Adrenal gland (tissue), 12 donors: ENCODE measurements around the gene PTBP2. TPM values are rescaled to one million over a fixed set of nuclear protein-coding genes. Genes with fewer than 3 reads are reported as not detected.

ENCODE experiments used
- DNase-seq, 7 donors: peaks; one replicate each; pipeline ENCODE4 v3.0.0-alpha.2; 2019 to 2020
- H3K27ac ChIP-seq, 5 donors: fragments of 200-600 bp; sonication (generic) in 4 of 5; 1 replicate in 3 of 5; 2 replicates in 2 of 5; pipeline versions ENCODE4 v1.5.1 to v1.8.0; 2016 to 2020; ENCODE audit warnings: mild to moderate bottlenecking in 1 of 5
- H3K27me3 ChIP-seq: fragments of 200-600 bp; 2 replicates; pipeline ENCODE4 v1.8.0; 2021
- H3K36me3 ChIP-seq, 2 donors: fragments of 200-600 bp; replicated peaks in 1 of 2; 1 replicate in 1 of 2; 2 replicates in 1 of 2; pipeline versions ENCODE4 v1.5.1 to v1.8.0; 2018 to 2022
- H3K4me1 ChIP-seq, 2 donors: fragments of 200-600 bp; replicated peaks in 1 of 2; 1 replicate in 1 of 2; 2 replicates in 1 of 2; pipeline versions ENCODE4 v1.5.1 to v1.8.0; 2018 to 2021
- H3K4me3 ChIP-seq, 4 donors: fragments of 200-600 bp; sonication (generic) in 3 of 4; one replicate each; pipeline ENCODE4 v1.5.1; 2016 to 2018
- H3K9me3 ChIP-seq, 3 donors: fragments of 200-600 bp; sonication (generic) in 1 of 3; replicated peaks in 1 of 3; 1 replicate in 2 of 3; 2 replicates in 1 of 3; pipeline versions ENCODE4 v1.5.1 to v1.8.0; 2016 to 2021
- CTCF ChIP-seq, 6 experiments: fragments of 450-650 bp in 4 of 6; fragments of 200-600 bp in 2 of 6; sonication (generic) in 1 of 6; IDR thresholded peaks; 1 replicate in 5 of 6; 2 replicates in 1 of 6; pipeline versions ENCODE4 v1.5.1 to v1.8.0; 2016 to 2021; ENCODE audit warnings: antibody characterized with exemption in 6 of 6, mild to moderate bottlenecking in 2 of 6, moderate library complexity in 1 of 6
- POLR2A ChIP-seq, 2 donors: fragments of 450-650 bp; IDR thresholded peaks; one replicate each; pipeline ENCODE4 v1.6.1; 2017; ENCODE audit warnings: antibody characterized with exemption in 2 of 2, mild to moderate bottlenecking in 2 of 2, moderate library complexity in 1 of 2
- WGBS, 4 donors: extraction: QIAGEN DNeasy Blood & Tissue Kit in 2 of 4; methylation state at CpG; one replicate each; pipeline versions ENCODE4 v1.1.5 to v1.1.7; 2013 to 2017; 5-methylcytosine and 5-hydroxymethylcytosine counted together
- intact Hi-C, 2 donors: fragments of 100-400 bp; cut with DNase I; formaldehyde crosslinking; loops; one replicate each; pipeline versions ENCODE4 v1.14.1 to v1.15.0; 2022 to 2023
- polyA plus RNA-seq, 3 donors: library from polyadenylated mRNA; stranded (reverse); fragments of 200-250 nt in 2 of 3; fragments of 350-450 nt in 1 of 3; fragmentation: Illumina TruSeq in 1 of 3; extraction: RNeasy Lipid Tissue Mini Kit (QIAGEN cat#74804) in 1 of 3; gene quantifications; one replicate each; pipeline ENCODE4 v1.2.3, GENCODE V29; 2013 to 2014
- total RNA-seq, 9 donors: library from RNA; depleted of rRNA in 4 of 9; stranded (reverse); fragments of >200 nt in 4 of 9; fragments of 120-200 nt in 1 of 9; fragmentation: NEBNext Ultra II Directional in 1 of 9; extraction: Animal tissue kit (Norgen Biotek cat#: 25700) in 1 of 9; gene quantifications; one replicate each; pipeline versions ENCODE4 v1.1.0 to v1.2.4, GENCODE V29; 2013 to 2023
- donor health status: healthy with polysubstance abuse.
- donor health status: Bipolar disorder and iron deficiency.
- donor health status: DM: yes; HTN: yes; CAD: no.
- donor health status: DM: no; HTN: no; CAD: no.
- donor health status: DM: no; HTN: no; CAD: no.
- donor health status: DM: yes; HTN: yes; CAD: no.

The PTBP2 gene
- total and polyA plus RNA-seq, 12 donors = 6.2 to 42.4 (median 20.1) TPM

DNA sequence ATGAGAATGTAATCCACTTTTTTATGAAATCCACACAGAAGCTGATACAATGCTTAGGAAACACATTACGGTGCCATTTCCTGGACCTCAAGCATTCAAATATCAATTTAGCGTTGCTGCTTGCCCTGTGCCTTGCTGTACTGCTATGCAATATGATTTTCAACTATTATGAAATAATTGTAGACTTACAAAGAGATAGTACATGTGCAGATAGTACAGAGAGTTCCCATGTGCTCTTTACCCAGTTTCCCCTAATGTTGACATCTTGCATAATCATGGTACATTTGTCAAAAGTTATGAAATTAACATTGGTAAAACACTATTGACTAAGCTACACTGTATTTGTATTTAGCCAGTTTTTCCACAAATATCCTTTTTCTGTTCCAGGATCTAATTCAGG, 37.7 kb upstream of the PTBP2 start:
- no peak for TF ChIP-seq CTCF (IDR thresholded peaks at IDR 0.05)
- TF ChIP-seq POLR2A (IDR thresholded peaks at IDR 0.05) = no peak

DNA sequence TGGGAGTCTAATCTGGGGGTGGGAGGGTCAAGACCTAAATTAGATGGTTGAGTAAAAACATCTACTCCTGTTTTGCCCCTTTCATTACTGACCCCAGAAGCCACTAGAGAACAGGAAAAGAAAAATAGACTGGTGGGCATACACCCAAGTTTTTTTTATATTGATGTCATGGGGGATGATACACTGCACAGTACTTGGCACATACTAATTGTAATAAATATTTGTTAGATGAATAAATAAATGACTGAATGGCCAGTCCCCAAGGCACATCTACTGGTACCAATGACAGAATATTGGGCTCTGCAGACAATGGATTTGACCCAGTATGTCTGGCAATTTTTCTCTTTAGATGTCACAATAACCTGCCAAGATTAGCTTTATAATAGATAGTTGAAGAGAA, 36.8 kb upstream of the PTBP2 start:
- Histone ChIP-seq H3K4me1 (no peaks in the 10 kb centered on the region), H3K9me3 (no peaks in the 10 kb centered on the region), H3K36me3 (no peaks in the 10 kb centered on the region), H3K27me3 (no peaks in the 10 kb centered on the region), H3K4me3 (no peak overlapping the region), H3K27ac (no peak overlapping the region)
- intact Hi-C loops = no loop called here
- DNase-seq = no peak
- TF ChIP-seq CTCF (IDR thresholded peaks at IDR 0.05) (no peak), POLR2A (IDR thresholded peaks at IDR 0.05) (no peak)

More for the DNA sequence above, 37.7 kb upstream of the PTBP2 start:
- Histone ChIP-seq H3K4me1 (no peaks in the 10 kb centered on the region), H3K27ac (no peak overlapping the region), H3K9me3 (no peaks in the 10 kb centered on the region), H3K36me3 (no peaks in the 10 kb centered on the region), H3K4me3 (no peak overlapping the region), H3K27me3 (no peaks in the 10 kb centered on the region)
- no peak for DNase-seq
- 70 to 73% (median 72%) methylated on average over 2 of the region's 2 CpGs for WGBS, 4 donors
- intact Hi-C loops = no loop called here

GRCh38 chr1:96688767-96689166, 32.8 kb upstream of the PTBP2 start:
- TF ChIP-seq POLR2A (IDR thresholded peaks at IDR 0.05) (no peak), CTCF (IDR thresholded peaks at IDR 0.05) (no peak)
- Histone ChIP-seq H3K27me3 (no peaks in the 10 kb centered on the region), H3K4me1 (no peaks in the 10 kb centered on the region), H3K9me3 (no peaks in the 10 kb centered on the region), H3K36me3 (no peaks in the 10 kb centered on the region), H3K4me3 (no peak overlapping the region), H3K27ac (no peak overlapping the region)
- WGBS, 4 donors = 67 to 84% (median 75%) methylated on average over 1 of the region's 1 CpG
- no peak for DNase-seq
- intact Hi-C loops = no loop called here

DNA sequence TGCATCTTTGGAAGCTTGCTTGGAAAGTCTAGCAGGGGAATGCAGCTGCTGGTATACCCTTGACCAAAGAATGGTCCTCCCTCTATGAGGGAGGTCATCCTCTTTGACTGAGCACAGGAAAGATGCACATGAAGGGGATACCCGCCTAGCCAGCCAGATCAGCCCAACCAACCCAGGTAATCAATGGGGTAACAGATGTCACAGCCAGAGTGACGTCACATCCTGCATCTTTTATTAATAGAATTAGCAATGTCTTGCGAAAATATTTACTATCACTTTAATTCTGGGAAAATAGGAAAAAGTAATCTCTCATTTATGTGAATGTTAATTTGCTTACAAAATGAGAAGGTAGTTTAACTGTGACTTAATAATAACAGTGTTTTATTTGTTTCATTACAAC, 25.6 kb upstream of the PTBP2 start:
- Histone ChIP-seq H3K27ac (no peak overlapping the region), H3K36me3 (no peaks in the 10 kb centered on the region), H3K9me3 (no peaks in the 10 kb centered on the region), H3K4me3 (no peak overlapping the region), H3K4me1 (no peaks in the 10 kb centered on the region), H3K27me3 (no peaks in the 10 kb centered on the region)
- intact Hi-C loops = no loop called here
- 79 to 87% (median 86%) methylated on average over 3 of the region's 3 CpGs for WGBS, 4 donors
- DNase-seq = no peak
- TF ChIP-seq POLR2A (IDR thresholded peaks at IDR 0.05) (no peak), CTCF (IDR thresholded peaks at IDR 0.05) (no peak)
